OCI-LY3 (cell line): ENCODE results near the gene BAG3.

ENCODE experiments used
- H2AFZ ChIP-seq: fragments of 200-600, 300-600 bp; shearing (Covaris generic); 2 replicates; pipeline ENCODE4 v1.6.0; 2014; ENCODE audit warnings: antibody characterized with exemption, low read depth, low read length
- H3K27ac ChIP-seq: fragments of 200-600, 300-600 bp; sonication (generic); 2 replicates; pipeline ENCODE4 v1.5.1; 2014; ENCODE audit warnings: mild to moderate bottlenecking, low read length, moderate library complexity, mixed read lengths
- H3K27me3 ChIP-seq: fragments of 200-600, 300-600 bp; sonication (generic); 2 replicates; pipeline ENCODE4 v1.6.1; 2014; ENCODE audit warnings: low read depth, low read length, mixed read lengths
- H3K36me3 ChIP-seq: fragments of 200-600, 300-600 bp; sonication (generic); replicated peaks from 2 replicates; pipeline ENCODE3; 2014; ENCODE audit warnings: low read depth, low read length, mixed read lengths
- H3K4me1 ChIP-seq: fragments of 300-600, 200-600 bp; sonication (generic); 2 replicates; pipeline ENCODE4 v1.6.1; 2014; ENCODE audit warnings: low read length, mixed read lengths
- H3K4me2 ChIP-seq: fragments of 200-600, 300-600 bp; sonication (generic); 2 replicates; pipeline ENCODE4 v1.6.1; 2014; ENCODE audit warnings: low read length, mixed read lengths
- H3K4me3 ChIP-seq: fragments of 300-600, 200-600 bp; sonication (generic); 2 replicates; pipeline ENCODE4 v1.5.1; 2014; ENCODE audit warnings: antibody characterized with exemption, mild to moderate bottlenecking, low read length, moderate library complexity
- H3K79me2 ChIP-seq: fragments of 300-600, 200-600 bp; shearing (Covaris generic); 2 replicates; pipeline ENCODE4 v1.6.1; 2014; ENCODE audit warnings: mild to moderate bottlenecking, low read length, mixed read lengths
- H3K9ac ChIP-seq: fragments of 300-600, 200-600 bp; shearing (Covaris generic); 2 replicates; pipeline ENCODE4 v1.6.0; 2014; ENCODE audit warnings: mild to moderate bottlenecking, low read length, moderate library complexity
- H3K9me3 ChIP-seq: fragments of 200-600, 300-600 bp; shearing (Covaris generic); 2 replicates; pipeline ENCODE4 v1.6.1; 2014; ENCODE audit warnings: low read length, mixed read lengths; ENCODE audit not compliant: insufficient read depth
- H4K20me1 ChIP-seq: fragments of 200-600, 300-600 bp; sonication (generic); 2 replicates; pipeline ENCODE4 v1.6.1; 2016; ENCODE audit warnings: low read length, mixed read lengths; ENCODE audit not compliant: insufficient read depth
- EZH2phosphoT487 ChIP-seq: fragments of 200-600 bp; shearing (Covaris generic); IDR thresholded peaks from 2 replicates; pipeline ENCODE4 v1.6.1; 2018; ENCODE audit warnings: antibody characterized with exemption, mixed run types, low read depth
- TF ChIP-seq, protein P1 (sequence below): fragments of 200-600, 300-600 bp; sonication (generic); IDR thresholded peaks from 2 replicates; pipeline ENCODE4 v1.5.1; 2014; ENCODE audit warnings: antibody characterized with exemption, low read length, low read depth

The BAG3 gene

GRCh38 chr10:119713744-119714483 lies 62.7 kb downstream of the BAG3 start:
- TF ChIP-seq, protein P1, sequence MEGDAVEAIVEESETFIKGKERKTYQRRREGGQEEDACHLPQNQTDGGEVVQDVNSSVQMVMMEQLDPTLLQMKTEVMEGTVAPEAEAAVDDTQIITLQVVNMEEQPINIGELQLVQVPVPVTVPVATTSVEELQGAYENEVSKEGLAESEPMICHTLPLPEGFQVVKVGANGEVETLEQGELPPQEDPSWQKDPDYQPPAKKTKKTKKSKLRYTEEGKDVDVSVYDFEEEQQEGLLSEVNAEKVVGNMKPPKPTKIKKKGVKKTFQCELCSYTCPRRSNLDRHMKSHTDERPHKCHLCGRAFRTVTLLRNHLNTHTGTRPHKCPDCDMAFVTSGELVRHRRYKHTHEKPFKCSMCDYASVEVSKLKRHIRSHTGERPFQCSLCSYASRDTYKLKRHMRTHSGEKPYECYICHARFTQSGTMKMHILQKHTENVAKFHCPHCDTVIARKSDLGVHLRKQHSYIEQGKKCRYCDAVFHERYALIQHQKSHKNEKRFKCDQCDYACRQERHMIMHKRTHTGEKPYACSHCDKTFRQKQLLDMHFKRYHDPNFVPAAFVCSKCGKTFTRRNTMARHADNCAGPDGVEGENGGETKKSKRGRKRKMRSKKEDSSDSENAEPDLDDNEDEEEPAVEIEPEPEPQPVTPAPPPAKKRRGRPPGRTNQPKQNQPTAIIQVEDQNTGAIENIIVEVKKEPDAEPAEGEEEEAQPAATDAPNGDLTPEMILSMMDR, result no peak
- no peak overlapping the region for H3K27ac ChIP-seq
- peaks cover 7% of the 10 kb centered on the region; the same call in 1 of the 2 replicates for H3K9me3 ChIP-seq
- H3K79me2 ChIP-seq, result no peaks in the 10 kb centered on the region
- peaks cover 24% of the 10 kb centered on the region for H3K4me1 ChIP-seq
- H4K20me1 ChIP-seq, result no peaks in the 10 kb centered on the region
- no peak overlapping the region for H3K4me2 ChIP-seq
- no peaks in the 10 kb centered on the region for H3K27me3 ChIP-seq
- H3K4me3 ChIP-seq, result no peak overlapping the region
- no peak overlapping the region for H2AFZ ChIP-seq
- no peak overlapping the region for H3K9ac ChIP-seq
- peaks cover 7% of the 10 kb centered on the region for H3K36me3 ChIP-seq

DNA sequence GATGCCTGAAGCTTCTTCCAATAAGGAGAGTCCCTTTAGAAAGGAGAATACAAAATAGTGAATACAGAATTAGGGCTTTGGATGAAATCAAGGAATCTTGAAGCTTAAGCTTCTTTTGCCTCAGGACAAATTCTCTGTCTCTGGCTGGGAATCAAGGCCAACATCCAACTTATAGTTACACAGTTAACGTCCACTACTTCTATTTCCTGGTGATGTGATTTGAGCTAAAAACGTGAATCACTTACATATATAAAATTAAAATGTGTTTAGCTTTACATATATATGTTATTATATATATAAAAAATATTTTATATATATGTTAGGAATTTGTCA lies 63.3 kb downstream of the BAG3 start:
- Histone ChIP-seq H3K9ac (no peak overlapping the region), H3K36me3 (peaks cover 7% of the 10 kb centered on the region), H3K4me3 (no peak overlapping the region), H3K4me2 (no peak overlapping the region), H2AFZ (no peak overlapping the region), H3K27ac (no peak overlapping the region), H3K27me3 (no peaks in the 10 kb centered on the region), H3K4me1 (peaks cover 19% of the 10 kb centered on the region), H3K9me3 (peaks cover 2% of the 10 kb centered on the region; the same call in 1 of the 2 replicates), H4K20me1 (no peaks in the 10 kb centered on the region), H3K79me2 (no peaks in the 10 kb centered on the region)
- no peak for TF ChIP-seq EZH2phosphoT487
- TF ChIP-seq, protein P1, result no peak

DNA sequence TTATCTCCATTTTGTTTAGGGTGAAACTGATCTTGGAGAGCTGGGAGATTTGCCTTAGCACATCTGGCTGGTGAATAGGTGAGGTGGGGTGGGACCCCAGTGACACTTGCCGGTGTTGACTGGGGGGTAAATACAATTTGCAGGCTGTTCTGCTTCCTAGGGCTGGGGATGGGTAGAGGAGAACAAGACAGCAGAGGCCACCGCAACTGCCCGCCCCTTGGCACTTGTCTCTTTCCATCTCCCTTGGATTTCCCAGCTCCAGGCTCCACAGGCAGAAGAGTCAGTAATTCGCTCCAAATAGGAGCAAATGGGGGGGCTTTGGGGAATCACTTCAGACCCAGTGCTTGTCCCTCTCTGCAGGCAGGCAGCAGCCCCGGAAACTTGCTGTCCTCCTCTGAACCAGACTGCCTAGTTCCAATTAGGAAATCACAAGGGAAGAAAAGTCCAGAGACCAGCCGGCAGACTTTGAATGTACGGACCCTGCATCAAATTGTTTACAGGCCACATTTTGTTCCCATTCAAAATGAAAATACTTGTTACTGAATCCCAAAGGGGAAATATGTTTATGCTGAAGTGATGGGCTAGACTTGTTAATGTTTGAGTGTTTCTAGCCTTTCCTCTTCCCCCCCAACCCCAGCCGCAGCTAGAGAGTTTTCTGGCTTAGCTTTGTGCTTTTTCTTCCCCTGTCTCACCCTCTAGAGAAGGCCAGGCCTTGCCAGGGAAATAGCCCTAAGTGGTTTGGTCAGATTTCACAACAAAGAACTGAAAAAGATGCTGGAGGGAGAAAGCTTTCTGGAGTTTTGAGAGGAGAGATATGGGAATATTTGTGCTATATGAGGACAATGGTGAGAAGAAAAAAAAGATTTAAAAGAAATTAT lies 64.7 kb downstream of the BAG3 start:
- H3K9ac ChIP-seq, result no peak overlapping the region
- H3K79me2 ChIP-seq, result no peaks in the 10 kb centered on the region
- no peak overlapping the region for H3K4me3 ChIP-seq
- TF ChIP-seq, protein P1, result no peak
- peaks cover 15% of the 10 kb centered on the region for H3K4me1 ChIP-seq
- no peaks in the 10 kb centered on the region for H3K9me3 ChIP-seq
- H2AFZ ChIP-seq, result no peak overlapping the region
- H3K27me3 ChIP-seq, result no peaks in the 10 kb centered on the region
- H3K4me2 ChIP-seq, result no peak overlapping the region
- no peak overlapping the region for H3K27ac ChIP-seq
- no peaks in the 10 kb centered on the region for H3K36me3 ChIP-seq
- no peaks in the 10 kb centered on the region for H4K20me1 ChIP-seq

GRCh38 chr10:119723161-119723560 lies 72.0 kb downstream of the BAG3 start:
- Histone ChIP-seq H3K27ac (no peak overlapping the region), H3K9me3 (no peaks in the 10 kb centered on the region), H3K4me3 (no peak overlapping the region), H3K9ac (no peak overlapping the region), H4K20me1 (peaks cover 6% of the 10 kb centered on the region; the same call in 1 of the 2 replicates), H3K27me3 (no peaks in the 10 kb centered on the region), H3K4me1 (peaks cover 36% of the 10 kb centered on the region), H3K36me3 (no peaks in the 10 kb centered on the region), H3K4me2 (peak overlapping the region; percentile 100; the same call in 1 of the 2 replicates), H3K79me2 (peaks cover 20% of the 10 kb centered on the region), H2AFZ (no peak overlapping the region)
- TF ChIP-seq EZH2phosphoT487, result no peak
- TF ChIP-seq, protein P1, result no peak
